Heart left ventricle (tissue), 13 donors: ENCODE measurements around the gene KPNA4.

Source experiments
- POLR2A ChIP-seq, 2 donors: fragments of 450-650 bp; IDR thresholded peaks; one replicate each; pipeline ENCODE4 v1.6.1; 2017; ENCODE audit warnings: antibody characterized with exemption in 2 of 2, mild to moderate bottlenecking in 2 of 2, moderate library complexity in 2 of 2
- TF ChIP-seq, protein P1 (sequence below), 12 donors: fragments of 200-600 bp; sonication (generic) in 4 of 12; IDR thresholded peaks; one replicate each; pipeline versions ENCODE4 v1.5.0 to v1.8.0; 2018 to 2022; ENCODE audit warnings: antibody characterized with exemption in 12 of 12, mild to moderate bottlenecking in 5 of 12
- donor health status: ischemic (EF 13 %, LVEDD 7.1; RV severe dilation, severe dysfunction).
- donor health status: DM: no; HTN: yes; CAD: no.
- donor health status: DM: no; HTN: no; CAD: no.
- donor health status: ischemic (EF 25% LVEDD 6.9; RV normal size, moderate dysfunction).
- donor health status: ischemic (EF 25% LVEDD 5.7; RV mildly dilated, moderate dysfunction).
- donor health status: ischemic (EF 35%, LVEDD 5.7; RV mildly dilated, moderate dysfunction).
- donor health status: nonischemic (EF 11% LVEDD 7.7; RV severe dilation, severe dysfunction).
- donor health status: DM: yes; HTN: yes; CAD: no.
- donor health status: PGD.
- donor health status: ischemic (EF 29% LVEDD 5.4; RV normal size, mild dysfunction).
- donor health status: nonischemic (EF 23%, LVEDD 6.1; RV moderate dilation, normal function).

DNA sequence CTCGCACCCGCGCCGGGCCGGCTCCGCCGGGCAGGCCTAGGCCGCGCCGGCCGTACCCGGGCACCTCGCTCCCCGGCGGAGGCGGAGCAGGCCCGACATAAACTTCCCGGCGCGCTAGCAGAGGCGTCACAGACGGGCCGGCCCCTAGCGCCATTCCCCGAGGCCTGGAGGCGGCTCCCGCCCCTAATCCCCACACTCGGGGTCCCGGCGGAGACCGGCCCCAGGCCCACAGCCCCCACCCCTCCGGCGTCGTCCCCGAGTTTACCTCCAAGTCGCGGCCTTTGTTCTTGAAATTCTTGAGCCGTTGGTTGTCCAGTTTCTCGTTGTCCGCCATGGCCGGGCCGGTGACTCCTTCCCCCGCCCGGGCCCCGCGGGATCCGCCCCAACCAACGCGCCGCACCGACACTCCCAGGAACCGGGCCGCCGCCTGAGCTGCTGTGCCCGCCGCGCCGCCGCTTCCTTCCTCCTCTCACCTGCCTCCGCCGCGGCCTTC is 376 bp downstream of the KPNA4 start:
- TF ChIP-seq, protein P1, sequence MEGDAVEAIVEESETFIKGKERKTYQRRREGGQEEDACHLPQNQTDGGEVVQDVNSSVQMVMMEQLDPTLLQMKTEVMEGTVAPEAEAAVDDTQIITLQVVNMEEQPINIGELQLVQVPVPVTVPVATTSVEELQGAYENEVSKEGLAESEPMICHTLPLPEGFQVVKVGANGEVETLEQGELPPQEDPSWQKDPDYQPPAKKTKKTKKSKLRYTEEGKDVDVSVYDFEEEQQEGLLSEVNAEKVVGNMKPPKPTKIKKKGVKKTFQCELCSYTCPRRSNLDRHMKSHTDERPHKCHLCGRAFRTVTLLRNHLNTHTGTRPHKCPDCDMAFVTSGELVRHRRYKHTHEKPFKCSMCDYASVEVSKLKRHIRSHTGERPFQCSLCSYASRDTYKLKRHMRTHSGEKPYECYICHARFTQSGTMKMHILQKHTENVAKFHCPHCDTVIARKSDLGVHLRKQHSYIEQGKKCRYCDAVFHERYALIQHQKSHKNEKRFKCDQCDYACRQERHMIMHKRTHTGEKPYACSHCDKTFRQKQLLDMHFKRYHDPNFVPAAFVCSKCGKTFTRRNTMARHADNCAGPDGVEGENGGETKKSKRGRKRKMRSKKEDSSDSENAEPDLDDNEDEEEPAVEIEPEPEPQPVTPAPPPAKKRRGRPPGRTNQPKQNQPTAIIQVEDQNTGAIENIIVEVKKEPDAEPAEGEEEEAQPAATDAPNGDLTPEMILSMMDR (IDR thresholded peaks at IDR 0.05) = no peak
- TF ChIP-seq POLR2A (IDR thresholded peaks at IDR 0.05) = no peak
